Right renal pelvis (tissue), 4 donors: ENCODE results near the gene SMR3B. TPM values are rescaled to one million over a fixed set of nuclear protein-coding genes. Genes with fewer than 3 reads are reported as not detected.

ENCODE experiments used
- polyA plus RNA-seq, 4 donors: library from polyadenylated mRNA; unstranded; fragments of 120-200 nt; gene quantifications; one replicate each; pipeline ENCODE4 v1.2.1, GENCODE V29; 2013; ENCODE audit not compliant: insufficient read length in 4 of 4

Gene SMR3B
- polyA plus RNA-seq, 4 donors: not detected

Other genes with a start within 250 kb of the SMR3B start
- gene PRR27, start 228.9 kb upstream of the SMR3B start, polyA plus RNA-seq: under 1 TPM; 0.04 to 0.14 (median 0.06) TPM
- gene ODAM, start 187.4 kb upstream of the SMR3B start, polyA plus RNA-seq: 1 to 10 TPM in 3 of 4 donors, under 1 TPM in 1; 0.65 to 1.9 (median 1.3) TPM
- 1 to 10 TPM in 2 of 4 donors, under 1 TPM in 2; 0.49 to 2.0 (median 0.89) TPM for gene FDCSP, start 157.0 kb upstream of the SMR3B start, polyA plus RNA-seq
- gene CSN3, start 140.5 kb upstream of the SMR3B start, polyA plus RNA-seq: under 1 TPM in 1 of 4 donors, not detected in 3; 0.06 TPM
- under 1 TPM in 2 of 4 donors, not detected in 2; 0.10 to 0.13 TPM for gene CABS1, start 48.1 kb upstream of the SMR3B start, polyA plus RNA-seq
- not detected for gene SMR3A, start 22.4 kb upstream of the SMR3B start, polyA plus RNA-seq
- gene OPRPN, start 14.8 kb downstream of the SMR3B start, polyA plus RNA-seq: not detected
- gene MUC7, start 89.1 kb downstream of the SMR3B start, polyA plus RNA-seq: under 1 TPM in 3 of 4 donors, not detected in 1; 0.07 to 0.11 (median 0.08) TPM
- not detected for gene AMTN, start 135.4 kb downstream of the SMR3B start, polyA plus RNA-seq
- gene AMBN, start 209.1 kb downstream of the SMR3B start, polyA plus RNA-seq: 1 to 10 TPM; 1.2 to 1.6 (median 1.5) TPM
- gene ENAM, start 245.6 kb downstream of the SMR3B start, polyA plus RNA-seq: 1 to 10 TPM; 4.9 to 7.0 (median 5.7) TPM